ENCODE measurements around the gene SYCP3.

The SYCP3 gene

GRCh38 chr12:101738920-101739665, at the start of gene SYCP3:
Gene SYCP3, minus strand, starts transcription at chr12:101739462. Its CDS starts 1,527 bp downstream, at chr12:101737935.
- no peaks in the 10 kb centered on the region for H4K20me1 ChIP-seq (ENCODE audit: control insufficient read depth, insufficient read depth, low read depth, low read length)
- no peaks in the 10 kb centered on the region for H3K9me2 ChIP-seq (replicated peaks; ENCODE audit: control insufficient read depth, low read length)
- H3K79me2 ChIP-seq (ENCODE audit: control insufficient read depth, low read length) = no peaks in the 10 kb centered on the region
- H3K4me1 ChIP-seq (ENCODE audit: control insufficient read depth, low read length) = peaks cover 30% of the 10 kb centered on the region
- no peaks in the 10 kb centered on the region for H3K27me3 ChIP-seq (ENCODE audit: control insufficient read depth, low read length)
- no peak within 1 kb of the TSS for H3K4me2 ChIP-seq (ENCODE audit: low read length)
- TF ChIP-seq EZH2phosphoT487 (IDR thresholded peaks at IDR 0.05; ENCODE audit: borderline replicate concordance, low read length) (no peak), CTCF (IDR thresholded peaks at IDR 0.05; ENCODE audit: low read depth, low read length, poor library complexity, severe bottlenecking) (no peak)
- no peak within 1 kb of the TSS for H3K4me3 ChIP-seq (ENCODE audit: low read length)
- no peak within 1 kb of the TSS for H3K27ac ChIP-seq (ENCODE audit: low read depth, low read length)
- peaks cover 17% of the 10 kb centered on the region for H3K36me3 ChIP-seq (ENCODE audit: control insufficient read depth, low read length)
- peaks cover 19% of the 10 kb centered on the region; the same call in 1 of the 2 replicates for H3F3A ChIP-seq (ENCODE audit: control insufficient read depth, insufficient read depth)
- H3K9me3 ChIP-seq (ENCODE audit: control insufficient read depth, insufficient read depth, low read length) = no peaks in the 10 kb centered on the region

GRCh38 chr12:101785671-101786070, 46.4 kb upstream of the SYCP3 start:
- Histone ChIP-seq H3K79me2 (ENCODE audit: control insufficient read depth, low read length) (no peaks in the 10 kb centered on the region), H3K27ac (ENCODE audit: low read depth, low read length) (no peak overlapping the region), H3K9me2 (replicated peaks; ENCODE audit: control insufficient read depth, low read length) (no peaks in the 10 kb centered on the region), H3K27me3 (ENCODE audit: control insufficient read depth, low read length) (no peaks in the 10 kb centered on the region), H3K9me3 (ENCODE audit: control insufficient read depth, insufficient read depth, low read length) (no peaks in the 10 kb centered on the region), H4K20me1 (ENCODE audit: control insufficient read depth, insufficient read depth, low read depth, low read length) (no peaks in the 10 kb centered on the region), H3K4me2 (ENCODE audit: low read length) (no peak overlapping the region), H3F3A (ENCODE audit: control insufficient read depth, insufficient read depth) (no peaks in the 10 kb centered on the region), H3K4me3 (ENCODE audit: low read length) (no peak overlapping the region), H3K4me1 (ENCODE audit: control insufficient read depth, low read length) (peaks cover 14% of the 10 kb centered on the region), H3K36me3 (ENCODE audit: control insufficient read depth, low read length) (no peaks in the 10 kb centered on the region)
- TF ChIP-seq EZH2phosphoT487 (IDR thresholded peaks at IDR 0.05; ENCODE audit: borderline replicate concordance, low read length) (no peak), CTCF (IDR thresholded peaks at IDR 0.05; ENCODE audit: low read depth, low read length, poor library complexity, severe bottlenecking) (no peak)

- peaks cover 19% of the 10 kb centered on the region for H3K4me1 ChIP-seq (ENCODE audit: control insufficient read depth, low read length)
- H3K36me3 ChIP-seq (ENCODE audit: control insufficient read depth, low read length) = peaks cover 3% of the 10 kb centered on the region
- H3K27me3 ChIP-seq (ENCODE audit: control insufficient read depth, low read length) = no peaks in the 10 kb centered on the region
- no peaks in the 10 kb centered on the region for H3F3A ChIP-seq (ENCODE audit: control insufficient read depth, insufficient read depth)
- TF ChIP-seq CTCF (IDR thresholded peaks at IDR 0.05; ENCODE audit: low read depth, low read length, poor library complexity, severe bottlenecking) (no peak), EZH2phosphoT487 (IDR thresholded peaks at IDR 0.05; ENCODE audit: borderline replicate concordance, low read length) (no peak)
- no peaks in the 10 kb centered on the region for H4K20me1 ChIP-seq (ENCODE audit: control insufficient read depth, insufficient read depth, low read depth, low read length)
- H3K9me3 ChIP-seq (ENCODE audit: control insufficient read depth, insufficient read depth, low read length) = no peaks in the 10 kb centered on the region
- H3K4me2 ChIP-seq (ENCODE audit: low read length) = no peak overlapping the region
- no peaks in the 10 kb centered on the region for H3K79me2 ChIP-seq (ENCODE audit: control insufficient read depth, low read length)
- no peaks in the 10 kb centered on the region for H3K9me2 ChIP-seq (replicated peaks; ENCODE audit: control insufficient read depth, low read length)
- no peak overlapping the region for H3K27ac ChIP-seq (ENCODE audit: low read depth, low read length)
- H3K4me3 ChIP-seq (ENCODE audit: low read length) = no peak overlapping the region
Measured at GRCh38 chr12:101784376-101784775, 45.1 kb upstream of the SYCP3 start.
